NCI-H226 (cell line): ENCODE results near the gene NSD1.
"Not testable (repeated sequence)": the region's sequence is repeated elsewhere in the genome, so short reads cannot be mapped to it uniquely, and the experiment has no call there.

Experiments
- DNase-seq: peaks from one replicate; pipeline ENCODE4 v3.0.0-alpha.2; 2015

The NSD1 gene

DNA sequence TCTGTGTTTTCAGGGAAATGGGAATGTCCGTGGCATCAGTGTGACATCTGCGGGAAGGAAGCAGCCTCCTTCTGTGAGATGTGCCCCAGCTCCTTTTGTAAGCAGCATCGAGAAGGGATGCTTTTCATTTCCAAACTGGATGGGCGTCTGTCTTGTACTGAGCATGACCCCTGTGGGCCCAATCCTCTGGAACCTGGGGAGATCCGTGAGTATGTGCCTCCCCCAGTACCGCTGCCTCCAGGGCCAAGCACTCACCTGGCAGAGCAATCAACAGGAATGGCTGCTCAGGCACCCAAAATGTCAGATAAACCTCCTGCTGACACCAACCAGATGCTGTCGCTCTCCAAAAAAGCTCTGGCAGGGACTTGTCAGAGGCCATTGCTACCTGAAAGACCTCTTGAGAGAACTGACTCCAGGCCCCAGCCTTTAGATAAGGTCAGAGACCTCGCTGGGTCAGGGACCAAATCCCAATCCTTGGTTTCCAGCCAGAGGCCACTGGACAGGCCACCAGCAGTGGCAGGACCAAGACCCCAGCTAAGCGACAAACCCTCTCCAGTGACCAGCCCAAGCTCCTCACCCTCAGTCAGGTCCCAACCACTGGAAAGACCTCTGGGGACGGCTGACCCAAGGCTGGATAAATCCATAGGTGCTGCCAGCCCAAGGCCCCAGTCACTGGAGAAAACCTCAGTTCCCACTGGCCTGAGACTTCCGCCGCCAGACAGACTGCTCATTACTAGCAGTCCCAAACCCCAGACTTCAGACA lies 160.4 kb downstream of the NSD1 start:
- no peak for DNase-seq

DNA sequence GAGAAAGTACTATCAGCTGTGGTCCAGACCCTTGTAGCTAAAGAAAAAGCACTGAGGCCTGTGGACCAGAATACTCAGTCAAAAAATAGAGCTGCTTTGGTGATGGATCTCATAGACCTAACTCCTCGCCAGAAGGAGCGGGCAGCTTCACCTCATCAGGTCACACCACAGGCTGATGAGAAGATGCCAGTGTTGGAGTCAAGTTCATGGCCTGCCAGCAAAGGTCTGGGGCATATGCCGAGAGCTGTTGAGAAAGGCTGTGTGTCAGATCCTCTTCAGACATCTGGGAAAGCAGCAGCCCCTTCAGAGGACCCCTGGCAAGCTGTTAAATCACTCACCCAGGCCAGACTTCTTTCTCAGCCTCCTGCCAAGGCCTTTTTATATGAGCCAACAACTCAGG lies 161.1 kb downstream of the NSD1 start:
- no peak for DNase-seq

- DNase-seq, result no peak
Observed at GRCh38 chr5:177295924-177296323, 162.4 kb downstream of the NSD1 start.

DNA sequence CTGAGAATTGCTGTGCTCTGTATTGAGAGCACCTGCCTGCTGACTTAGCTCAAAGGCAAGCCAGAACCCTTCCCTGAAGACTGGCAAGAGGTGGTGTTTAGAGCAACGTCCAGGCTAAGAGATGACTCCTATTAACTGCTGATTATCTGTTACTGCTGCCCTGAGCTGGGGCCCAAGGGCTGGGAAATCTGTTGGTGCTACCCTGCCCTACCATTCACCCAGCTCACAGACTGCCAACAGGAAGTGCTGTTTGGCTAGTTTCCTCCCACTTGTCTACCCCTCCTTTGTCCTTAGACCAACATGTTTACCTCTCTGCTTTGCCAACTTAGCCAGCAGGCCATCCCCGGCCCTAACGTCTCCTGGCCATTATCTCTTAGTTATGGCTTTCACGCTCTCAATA lies 163.0 kb downstream of the NSD1 start:
- DNase-seq, result no peak

- DNase-seq, result no peak
Observed at GRCh38 chr5:177297922-177298321, 164.3 kb downstream of the NSD1 start.

GRCh38 chr5:177299697-177300096 lies 166.1 kb downstream of the NSD1 start:
- no peak for DNase-seq

DNA sequence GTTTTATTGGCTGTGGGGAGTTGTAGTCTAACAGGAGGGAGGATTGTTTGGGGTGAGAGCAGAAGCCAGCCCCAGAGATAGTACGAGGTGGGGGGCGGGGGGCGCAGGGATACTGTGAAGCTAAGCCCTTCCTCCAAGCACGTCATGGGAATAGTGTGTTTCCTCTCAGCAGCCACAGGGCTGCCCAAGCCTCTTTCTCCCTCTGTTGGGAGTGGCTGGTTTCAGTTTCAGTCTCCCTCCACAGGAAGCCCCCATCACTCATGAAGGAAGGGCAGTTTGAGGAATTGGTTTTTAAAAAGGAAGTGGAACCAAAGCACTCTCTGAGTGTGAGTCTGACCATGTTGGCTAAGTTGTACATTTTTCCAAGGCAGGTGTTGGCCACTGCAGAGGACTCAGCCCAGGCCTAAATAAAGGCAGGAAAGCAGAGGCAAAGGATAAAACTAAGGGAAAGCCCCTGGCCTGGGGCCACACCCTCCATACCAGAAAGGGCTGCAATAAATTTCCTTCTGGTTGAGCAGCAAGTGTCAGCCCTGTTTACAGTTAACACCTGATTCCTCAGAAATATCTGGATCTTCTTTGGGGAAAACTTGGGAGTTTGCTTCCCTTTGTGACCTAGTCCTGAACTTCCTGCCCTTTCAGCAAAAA lies 166.8 kb downstream of the NSD1 start:
- DNase-seq, result peak; percentile 86

- no peak for DNase-seq
Observed at GRCh38 chr5:177300951-177301350, 167.4 kb downstream of the NSD1 start.

DNA sequence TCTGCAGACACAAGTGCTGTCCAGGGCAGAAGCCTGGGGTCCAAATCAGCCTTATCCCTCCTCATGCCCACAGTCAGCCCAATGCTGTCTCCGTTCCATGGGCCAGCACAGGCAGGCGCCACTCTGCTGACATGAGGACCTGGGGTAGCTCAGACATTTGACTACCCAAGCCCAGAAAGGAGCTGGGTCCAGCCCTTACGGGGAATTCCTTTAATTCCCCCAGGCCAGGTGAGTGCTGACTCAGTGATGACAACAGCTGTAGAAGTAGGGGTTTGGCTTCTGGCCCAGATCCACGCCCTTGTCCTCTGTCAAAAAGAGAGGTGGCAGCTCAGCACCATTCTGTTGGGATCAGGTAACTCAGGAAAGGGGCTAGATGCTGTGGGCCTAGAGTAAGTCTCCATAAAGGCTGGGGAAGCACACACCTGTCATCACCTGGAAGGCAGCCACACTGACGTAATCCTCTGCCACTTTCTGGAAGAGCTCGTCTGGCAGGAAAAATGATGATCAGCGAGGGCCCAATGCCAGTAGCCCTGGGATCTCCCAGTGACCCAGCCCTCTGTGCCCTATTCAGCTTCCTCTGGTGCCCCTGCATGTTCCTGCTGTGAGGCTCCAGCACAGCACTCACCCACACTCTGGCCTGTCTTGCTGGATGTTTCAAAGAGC lies 168.1 kb downstream of the NSD1 start:
- peak; percentile 37 for DNase-seq

GRCh38 chr5:177302354-177303110 lies 169.0 kb downstream of the NSD1 start:
- DNase-seq, result no peak

GRCh38 chr5:177303121-177303924 lies 169.8 kb downstream of the NSD1 start, which contains the start of the genes PRELID1 and RAB24:
Gene PRELID1, plus strand, starts transcription at chr5:177303799. Its CDS starts 187 bp downstream, at chr5:177303986.
Gene RAB24, minus strand, starts transcription at chr5:177303719. Its CDS starts 431 bp downstream, at chr5:177303288.
- peak; percentile 66 for DNase-seq

- no peak for DNase-seq
Observed at GRCh38 chr5:177303925-177304391, 170.4 kb downstream of the NSD1 start.

DNA sequence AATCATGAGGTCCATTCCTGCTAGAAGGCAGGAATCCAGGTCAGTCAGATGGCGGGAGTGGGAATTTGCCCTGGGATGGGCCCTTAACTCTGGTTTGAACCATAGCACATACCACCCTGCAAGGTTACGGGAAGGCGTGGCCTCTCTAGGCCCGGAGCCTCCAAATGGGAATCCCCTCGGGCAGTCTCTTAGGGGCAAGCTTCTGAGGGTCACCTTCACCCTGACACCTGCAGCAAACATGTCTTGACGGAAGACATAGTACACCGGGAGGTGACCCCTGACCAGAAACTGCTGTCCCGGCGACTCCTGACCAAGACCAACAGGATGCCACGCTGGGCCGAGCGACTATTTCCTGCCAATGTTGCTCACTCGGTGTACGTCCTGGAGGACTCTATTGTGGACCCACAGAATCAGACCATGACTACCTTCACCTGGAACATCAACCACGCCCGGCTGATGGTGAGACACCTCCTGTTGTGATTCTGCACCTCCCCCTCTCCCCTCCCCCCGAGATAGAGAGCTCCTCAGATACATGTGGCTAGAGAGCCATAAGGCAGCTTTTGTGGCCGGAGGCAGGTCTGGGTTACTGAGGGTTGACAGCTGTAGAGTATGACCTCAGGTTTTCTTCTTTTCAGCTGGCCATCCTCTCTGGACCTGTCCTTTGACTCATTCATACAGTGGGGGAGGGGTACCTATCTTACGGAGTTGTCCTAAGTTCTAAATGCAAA lies 171.0 kb downstream of the NSD1 start:
- no peak for DNase-seq

- DNase-seq, result not testable (repeated sequence)
Observed at GRCh38 chr5:177306103-177306640, 172.6 kb downstream of the NSD1 start.

DNA sequence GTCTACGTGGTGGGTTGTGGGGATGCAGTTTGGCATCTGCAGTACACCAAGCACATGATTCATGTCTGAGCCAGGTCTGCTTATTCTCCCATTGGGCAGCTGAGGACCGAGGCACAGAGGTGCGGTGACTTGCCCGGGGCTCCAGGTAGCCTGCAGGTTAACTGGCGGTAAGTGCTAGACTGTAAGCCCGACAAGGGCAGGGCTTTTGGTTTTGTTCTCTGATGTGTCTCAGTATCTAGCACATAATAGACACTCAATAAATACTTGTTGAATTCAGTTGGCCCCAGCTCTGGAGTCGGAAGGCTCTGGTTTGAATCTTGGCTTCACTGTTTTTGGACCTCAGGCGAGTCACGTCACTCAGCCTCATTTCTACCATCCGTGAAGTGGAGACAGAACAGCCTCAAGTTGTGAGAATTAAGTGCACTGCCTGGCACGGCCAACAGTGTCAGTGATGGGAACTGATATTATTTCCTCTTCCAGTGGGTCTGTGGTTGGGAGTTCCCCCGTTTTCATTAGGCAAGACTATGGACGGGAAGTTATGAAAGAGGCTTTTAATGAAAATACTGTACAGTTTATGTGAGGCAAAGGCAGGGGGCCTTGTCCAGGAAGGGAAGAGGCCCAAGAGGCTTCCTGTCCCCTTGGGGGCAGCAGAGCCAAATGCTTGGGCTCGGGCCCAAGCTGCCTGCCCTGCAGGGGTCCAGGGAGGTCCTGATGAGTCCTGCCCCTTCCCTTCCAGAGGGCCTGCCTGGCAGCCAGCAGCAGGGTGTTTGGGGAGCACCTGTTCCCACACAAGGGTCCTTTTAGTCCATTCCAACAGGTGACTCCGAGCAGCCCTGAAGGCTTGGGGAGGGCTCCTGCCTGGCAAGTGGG lies 173.3 kb downstream of the NSD1 start:
- DNase-seq, result peak; percentile 35

GRCh38 chr5:177307544-177308363 lies 174.2 kb downstream of the NSD1 start:
- no peak for DNase-seq

DNA sequence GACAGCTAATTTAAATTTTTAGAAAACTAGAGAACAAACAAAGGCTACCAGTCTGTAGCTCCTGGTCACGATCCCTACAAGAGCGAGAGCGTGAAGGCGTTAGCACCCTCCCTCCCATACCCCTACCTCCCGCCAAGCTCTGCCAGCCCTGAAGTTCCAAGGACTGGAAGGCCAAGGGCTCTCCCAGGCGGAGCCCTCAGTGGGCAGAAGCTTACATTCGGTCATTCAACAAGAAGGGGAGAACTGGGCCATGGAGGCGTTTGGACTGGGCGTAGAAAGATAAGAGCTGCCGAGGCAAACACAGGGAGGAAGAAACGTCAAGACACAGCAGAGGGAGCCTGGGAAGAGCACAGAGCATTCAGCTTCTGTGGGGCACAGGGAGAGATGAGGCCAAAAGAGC lies 175.2 kb downstream of the NSD1 start:
- DNase-seq, result no peak

DNA sequence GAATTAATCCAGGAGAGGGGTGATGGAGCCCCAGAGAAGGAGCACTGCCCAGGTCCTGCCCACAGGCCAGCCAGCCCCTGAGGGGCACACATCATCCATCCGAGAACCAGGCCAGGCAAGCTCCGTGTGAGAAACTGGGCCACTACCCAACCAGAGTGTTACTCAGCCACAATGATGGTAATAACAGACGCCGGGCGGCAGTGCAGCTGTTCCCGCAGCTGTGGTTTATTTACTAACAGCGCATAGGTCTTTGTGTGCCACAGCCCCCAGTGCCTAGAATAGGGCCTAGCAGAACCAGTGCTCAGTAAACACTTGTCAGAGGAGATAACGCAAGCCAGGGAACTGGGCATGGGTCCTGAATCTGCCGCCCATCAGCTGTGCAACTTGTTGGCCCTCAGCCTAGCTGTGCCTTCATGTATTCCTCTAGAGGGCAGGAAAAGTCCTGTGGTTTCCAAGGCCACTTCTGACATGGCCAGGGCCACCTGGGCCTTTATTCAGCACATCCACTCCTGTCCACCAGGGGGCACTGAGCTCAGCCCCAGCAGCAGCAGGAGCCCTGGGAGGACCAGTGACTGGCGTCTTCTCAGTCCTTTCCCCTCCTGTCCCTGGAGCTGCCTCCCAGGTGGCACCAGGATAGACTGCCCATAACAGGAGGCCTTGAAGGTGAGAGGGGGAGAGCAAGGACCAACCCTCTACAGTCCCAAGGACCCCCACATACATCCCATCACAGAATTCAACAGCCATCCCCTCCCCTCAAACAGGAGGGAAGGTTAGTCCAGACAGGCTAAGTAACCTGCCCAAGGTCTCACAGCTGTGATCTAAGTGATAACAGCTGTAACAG lies 176.0 kb downstream of the NSD1 start:
- peak; percentile 54 for DNase-seq
